A549 (cell line): ENCODE results near the gene AFF3. TPM values are rescaled to one million over a fixed set of nuclear protein-coding genes. Genes with fewer than 3 reads are reported as not detected.

ENCODE experiments used
- ATAC-seq, 2 experiments: fragments of 200-7000 bp in 1 of 2; fragments of >200 bp in 1 of 2; cut with Nextera tagmentation in 1 of 2; cut with Tn5 transposase in 1 of 2; 3 replicates each; pipeline versions ENCODE4 v1.8.0 to v1.9.1; 2018 to 2020; ENCODE audit warnings: mild to moderate bottlenecking in 1 of 2, moderate library complexity in 1 of 2
- CTCF ChIA-PET: fragments of 300-600 bp; sonication (Branson Sonifier 250); formaldehyde crosslinking; extraction: SDS; loops from one replicate; lab custom pipeline; 2021; ENCODE audit warnings: antibody characterized with exemption, inconsistent platforms; lab: Yijun Ruan, JAX
- POLR2A ChIA-PET: fragments of 350-600 bp; formaldehyde crosslinking; extraction: SDS; loops from one replicate; lab custom pipeline; 2021; ENCODE audit warnings: antibody characterized with exemption, inconsistent platforms; lab: Yijun Ruan, JAX
- DNase-seq, 2 experiments: peaks; one replicate each; pipeline versions ENCODE4 v3.0.0 to v3.0.0-alpha.2; 2011 to 2016; ENCODE audit warnings: low read depth in 1 of 2, low spot score in 1 of 2
- FAIRE-seq: peaks from 2 replicates; lab custom pipeline; 2011; peaks lifted over from hg19 to GRCh38; lab: Jason Lieb, UNC
- H3K27ac ChIP-seq, 2 experiments: fragments of >200 bp; sonication (Bioruptor Twin); formaldehyde crosslinking; 3 replicates each; pipeline ENCODE4 v1.5.1; 2016 to 2017
- H3K4me1 ChIP-seq: fragments of >200 bp; sonication (Bioruptor Twin); formaldehyde crosslinking; 3 replicates; pipeline ENCODE4 v1.6.1; 2016
- H3K4me2 ChIP-seq: fragments of >200 bp; sonication (Bioruptor Twin); formaldehyde crosslinking; 3 replicates; pipeline ENCODE4 v1.6.1; 2016
- H3K4me3 ChIP-seq: fragments of >200 bp; sonication (Bioruptor Twin); formaldehyde crosslinking; 3 replicates; pipeline ENCODE4 v1.5.1; 2016
- H3K9me3 ChIP-seq: fragments of >200 bp; sonication (Bioruptor Twin); formaldehyde crosslinking; 3 replicates; pipeline ENCODE4 v1.6.1; 2016
- BCL3 ChIP-seq: fragments of >200 bp; sonication (Bioruptor Twin); formaldehyde crosslinking; IDR thresholded peaks from 3 replicates; pipeline ENCODE4 v1.6.1; 2016
- CHD2 ChIP-seq: fragments of 150-350 bp; IDR thresholded peaks from 2 replicates; pipeline ENCODE4 v1.6.1; 2014; ENCODE audit warnings: low read length; ENCODE audit not compliant: partially characterized antibody
- CTCF ChIP-seq: fragments of >200 bp; sonication (Bioruptor Twin); formaldehyde crosslinking; IDR thresholded peaks from 3 replicates; pipeline ENCODE4 v1.5.1; 2016
- EHF ChIP-seq: fragments of 250-450 bp; sonication (Bioruptor Pico); IDR thresholded peaks from 2 replicates; pipeline ENCODE4 v1.5.0; 2020; ENCODE audit warnings: mild to moderate bottlenecking
- EHMT2 ChIP-seq: fragments of 200-600 bp; sonication (generic); IDR thresholded peaks from 2 replicates; pipeline ENCODE4 v1.6.1; 2016; ENCODE audit warnings: antibody characterized with exemption, low read depth, mild to moderate bottlenecking, moderate library complexity
- EP300 ChIP-seq, 2 experiments: fragments of >200 bp; sonication (Bioruptor Twin); formaldehyde crosslinking; IDR thresholded peaks; 2 replicates in 1 of 2; 3 replicates in 1 of 2; pipeline ENCODE4 v1.6.1; 2016 to 2017
- ESRRA ChIP-seq: fragments of 150-350 bp; IDR thresholded peaks from 2 replicates; pipeline ENCODE4 v1.6.1; 2014; ENCODE audit warnings: mild to moderate bottlenecking, low read length, borderline replicate concordance
- FOXS1 ChIP-seq: fragments of 250-450 bp; sonication (Bioruptor Pico); IDR thresholded peaks from 2 replicates; pipeline ENCODE4 v1.5.0; 2020; ENCODE audit warnings: mild to moderate bottlenecking, moderate library complexity
- GATA3 ChIP-seq: IDR thresholded peaks from 2 replicates; pipeline ENCODE4 v1.6.1; 2012; ENCODE audit warnings: borderline replicate concordance
- HDAC2 ChIP-seq: fragments of 200-600 bp; sonication (generic); IDR thresholded peaks from 2 replicates; pipeline ENCODE4 v1.6.1; 2016
- HOXB5 ChIP-seq: fragments of 250-450 bp; sonication (Bioruptor Pico); IDR thresholded peaks from 2 replicates; pipeline ENCODE4 v1.5.0; 2020; ENCODE audit warnings: mild to moderate bottlenecking, moderate library complexity
- JUN ChIP-seq, 2 experiments: fragments of >200 bp; sonication (Bioruptor Twin); formaldehyde crosslinking; IDR thresholded peaks; 2 replicates in 1 of 2; 3 replicates in 1 of 2; pipeline ENCODE4 v1.6.1; 2016 to 2017
- KDM5A ChIP-seq: fragments of 200-600 bp; sonication (generic); IDR thresholded peaks from 2 replicates; pipeline ENCODE4 v1.6.1; 2016; ENCODE audit warnings: antibody characterized with exemption, mild to moderate bottlenecking
- MAFK ChIP-seq: fragments of 450-650 bp; IDR thresholded peaks from 2 replicates; pipeline ENCODE4 v1.6.1; 2014; ENCODE audit not compliant: partially characterized antibody
- MAZ ChIP-seq: fragments of 150-350 bp; IDR thresholded peaks from 2 replicates; pipeline ENCODE4 v1.6.1; 2014; ENCODE audit warnings: antibody characterized with exemption, low read depth, low read length, borderline replicate concordance
- NFE2L2 ChIP-seq: fragments of 150-350 bp; conservative IDR thresholded peaks from 2 replicates; pipeline ENCODE4 v1.6.1; 2014; ENCODE audit warnings: low read length
- RARB ChIP-seq: fragments of 250-450 bp; sonication (Bioruptor Pico); IDR thresholded peaks from 2 replicates; pipeline ENCODE4 v1.8.0; 2021; ENCODE audit warnings: mild to moderate bottlenecking, moderate library complexity
- RCOR1 ChIP-seq: fragments of 150-350 bp; IDR thresholded peaks from 2 replicates; pipeline ENCODE4 v1.6.1; 2014; ENCODE audit warnings: antibody characterized with exemption, low read length, low read depth
- RNF2 ChIP-seq: fragments of 200-600 bp; sonication (generic); IDR thresholded peaks from 2 replicates; pipeline ENCODE4 v1.6.1; 2016; ENCODE audit warnings: low read depth, mild to moderate bottlenecking, antibody characterized with exemption, moderate library complexity, borderline replicate concordance
- SREBF2 ChIP-seq: fragments of 450-650 bp; IDR thresholded peaks from 2 replicates; pipeline ENCODE4 v1.6.1; 2014; ENCODE audit warnings: mild to moderate bottlenecking, moderate library complexity
- TP53 ChIP-seq: fragments of 250-450 bp; sonication (Bioruptor Pico); IDR thresholded peaks from 2 replicates; pipeline ENCODE4 v1.5.0; 2021; ENCODE audit warnings: mild to moderate bottlenecking, moderate library complexity
- WGBS: methylation state at CpG from one replicate; pipeline ENCODE4 v1.1.6; 2017; ENCODE audit errors: missing lambda C conversion rate; 5-methylcytosine and 5-hydroxymethylcytosine counted together
- polyA plus RNA-seq, 4 experiments: library from polyadenylated mRNA; depleted of rRNA in 3 of 4; stranded (reverse); fragments of >200 nt; fragmentation: RNase III in 1 of 4; extraction: RNeasy Plus Mini Kit Qiagen cat#74134 plus additional on column Dnase treatment in 1 of 4; gene quantifications; 2 replicates in 3 of 4; 3 replicates in 1 of 4; pipeline ENCODE4 v1.2.3, GENCODE V29; 2011 to 2017
- TF ChIP-seq, protein P1 (sequence below): IDR thresholded peaks from 2 replicates; pipeline ENCODE4 v1.6.1; 2012

Gene AFF3
- polyA plus RNA-seq, 2 of the 4 experiments (the other 2 are of a cell fraction), result not detected

DNA sequence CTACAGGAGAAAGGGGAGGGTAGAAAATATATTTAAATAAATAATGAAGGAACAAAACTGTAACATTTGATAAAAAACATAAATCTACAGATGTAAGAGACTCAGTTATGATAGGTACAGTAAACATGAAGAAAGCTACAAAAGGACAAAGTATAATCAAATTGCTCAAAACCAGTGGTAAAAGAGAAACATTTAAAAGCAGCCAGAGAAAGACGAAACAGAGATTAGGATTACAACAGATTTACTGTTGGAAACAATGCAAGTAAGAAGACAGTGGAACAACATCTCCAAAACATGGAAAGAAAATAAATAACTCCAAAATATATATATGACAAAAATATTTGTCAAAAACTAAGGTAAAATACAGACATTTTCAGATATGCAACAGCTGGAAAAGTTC is 344.9 kb downstream of the AFF3 start:
- H3K4me1 ChIP-seq, result no peaks in the 10 kb centered on the region
- FAIRE-seq (no peak), DNase-seq (no peak), ATAC-seq (no peak)
- POLR2A ChIA-PET, result no interaction called here
- H3K9me3 ChIP-seq, result peaks cover 10% of the 10 kb centered on the region; the same call in 2 of the 3 replicates
- H3K27ac ChIP-seq, result no peak overlapping the region
- H3K4me2 ChIP-seq, result no peak overlapping the region
- H3K4me3 ChIP-seq, result no peak overlapping the region
- CTCF ChIA-PET, result no interaction called here
- WGBS, result 3% methylated on average over 1 of the region's 1 CpG
- TF ChIP-seq GATA3 (no peak), HDAC2 (no peak), NFE2L2 (no peak)
- TF ChIP-seq, protein P1, sequence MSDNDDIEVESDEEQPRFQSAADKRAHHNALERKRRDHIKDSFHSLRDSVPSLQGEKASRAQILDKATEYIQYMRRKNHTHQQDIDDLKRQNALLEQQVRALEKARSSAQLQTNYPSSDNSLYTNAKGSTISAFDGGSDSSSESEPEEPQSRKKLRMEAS, result no peak

DNA sequence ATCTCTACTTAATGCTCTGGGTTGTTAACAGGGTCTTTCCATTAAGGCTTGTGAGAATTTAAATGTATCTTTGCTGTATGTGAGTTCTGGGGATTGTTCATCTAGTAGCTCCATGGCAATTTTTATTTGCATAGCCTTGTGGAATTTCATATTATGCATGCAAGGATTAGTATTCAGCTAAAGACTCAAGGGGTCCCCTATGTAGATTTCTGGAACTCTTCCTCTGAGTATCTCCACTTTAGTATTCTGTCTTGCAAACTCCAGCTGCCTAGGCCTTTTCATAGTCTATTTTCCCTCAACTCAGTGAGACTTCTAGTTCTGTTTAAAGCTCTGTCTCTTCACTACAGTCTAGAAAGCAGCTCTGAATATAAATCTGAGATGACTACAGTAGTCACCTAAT is 348.0 kb downstream of the AFF3 start:
- CTCF ChIA-PET, result interaction anchor here (0.8 to 1.4 kb wide), 2 partner anchors 20 to 452 kb away, joined by 3 read pairs; no protein-coding TSS in a partner anchor
- no peak for TF ChIP-seq EHMT2
- TF ChIP-seq SREBF2, result no peak
- no peak for TF ChIP-seq RNF2
- TF ChIP-seq ESRRA, result no peak
- no peak for TF ChIP-seq EP300 (IDR thresholded peaks at IDR 0.05)
- TF ChIP-seq KDM5A, result no peak
- no peak for TF ChIP-seq RCOR1
- no peak for TF ChIP-seq JUN (IDR thresholded peaks at IDR 0.05)
- TF ChIP-seq EHF (CRISPR knock-in tag), result no peak
- TF ChIP-seq TP53 (CRISPR knock-in tag), result no peak
- no peak for TF ChIP-seq CHD2
- TF ChIP-seq NFE2L2, result no peak
- TF ChIP-seq, all 56 proteins: peak for 0
- Histone ChIP-seq H3K9me3 (peaks cover 10% of the 10 kb centered on the region; the same call in 2 of the 3 replicates), H3K4me2 (no peak overlapping the region), H3K4me1 (no peaks in the 10 kb centered on the region), H3K27ac (no peak overlapping the region), H3K4me3 (no peak overlapping the region)
- POLR2A ChIA-PET, result no interaction called here
- FAIRE-seq (no peak), DNase-seq (no peak), ATAC-seq (no peak)

DNA sequence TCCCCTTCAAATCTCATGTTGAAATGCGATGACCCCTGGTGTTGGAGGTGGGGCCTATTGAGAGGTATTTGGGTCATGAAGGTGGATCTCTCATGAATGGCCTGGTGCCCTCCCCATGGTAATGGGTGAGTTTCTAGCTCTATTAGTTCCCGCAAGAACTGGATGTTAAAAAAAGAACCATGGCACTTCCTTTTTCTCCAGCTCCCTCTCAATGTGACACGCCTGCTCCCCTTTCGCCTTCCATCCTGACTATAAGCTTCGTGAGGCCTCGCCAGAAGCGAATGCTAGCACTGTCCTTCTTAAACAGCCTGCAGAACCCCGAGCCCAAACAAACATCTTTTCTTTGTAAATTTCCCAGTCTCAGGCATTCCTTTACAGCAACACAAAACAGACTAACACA is 349.4 kb downstream of the AFF3 start:
- Histone ChIP-seq H3K4me1 (no peaks in the 10 kb centered on the region), H3K4me2 (no peak overlapping the region), H3K4me3 (no peak overlapping the region), H3K27ac (no peak overlapping the region), H3K9me3 (peaks cover 10% of the 10 kb centered on the region; the same call in 1 of the 3 replicates)
- DNase-seq, result no peak
- no peak for FAIRE-seq
- ChIA-PET CTCF (interaction anchor here (1.4 kb wide), 1 partner anchor 453 kb away, joined by 3 read pairs; no protein-coding TSS in a partner anchor), POLR2A (no interaction called here)
- no peak for TF ChIP-seq HDAC2
- no peak for TF ChIP-seq BCL3
- TF ChIP-seq RARB (CRISPR knock-in tag), result no peak
- TF ChIP-seq MAZ, result no peak
- no peak for TF ChIP-seq HOXB5 (CRISPR knock-in tag)
- no peak for TF ChIP-seq CTCF
- no peak for ATAC-seq
- WGBS, result 60% methylated on average over 8 of the region's 8 CpGs

- CTCF ChIA-PET, result no interaction called here
- DNase-seq (no peak), FAIRE-seq (no peak), ATAC-seq (no peak)
- H3K4me2 ChIP-seq, result no peak overlapping the region
- H3K4me1 ChIP-seq, result no peaks in the 10 kb centered on the region
- POLR2A ChIA-PET, result no interaction called here
- H3K27ac ChIP-seq, result no peak overlapping the region
- 5% methylated on average over 1 of the region's 1 CpG for WGBS
- H3K9me3 ChIP-seq, result no peaks in the 10 kb centered on the region
- no peak overlapping the region for H3K4me3 ChIP-seq
- TF ChIP-seq EP300 (IDR thresholded peaks at IDR 0.05) (no peak), FOXS1 (CRISPR knock-in tag) (no peak), MAFK (peak; percentile 30)
Observed at GRCh38 chr2:99789849-99790248, 352.5 kb downstream of the AFF3 start.
